ENCODE data around the gene PRKCD.

DNA sequence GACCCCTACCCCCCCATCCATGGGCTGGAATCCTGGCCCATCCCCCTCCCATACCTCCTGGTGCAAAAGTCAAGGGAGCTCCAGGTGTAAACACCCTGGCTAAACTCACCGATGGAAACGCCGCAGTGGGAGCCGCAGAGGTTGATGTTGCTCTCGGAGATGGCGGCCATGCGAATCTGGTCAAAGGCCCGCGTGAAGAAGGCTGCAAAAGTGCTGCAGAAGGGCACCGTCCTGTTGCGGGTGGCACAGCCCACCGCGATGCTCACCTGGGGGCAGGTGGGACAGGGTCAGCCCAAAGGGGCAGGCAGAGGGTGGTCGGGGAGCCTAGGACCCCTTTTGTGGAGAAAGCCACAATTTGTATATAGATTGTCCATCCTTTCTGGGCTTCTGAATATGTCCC is 68.2 kb downstream of the PRKCD start:
- TF ChIP-seq YY1 (IDR thresholded peaks at IDR 0.05; ENCODE audit: insufficient read depth, insufficient read length) (no peak), ZNF274 (IDR thresholded peaks at IDR 0.05; ENCODE audit: low read depth, low read length) (no peak)

Data from NT2/D1 (cell line).